Measurements from ENCODE around the gene FAM168A.

DNA sequence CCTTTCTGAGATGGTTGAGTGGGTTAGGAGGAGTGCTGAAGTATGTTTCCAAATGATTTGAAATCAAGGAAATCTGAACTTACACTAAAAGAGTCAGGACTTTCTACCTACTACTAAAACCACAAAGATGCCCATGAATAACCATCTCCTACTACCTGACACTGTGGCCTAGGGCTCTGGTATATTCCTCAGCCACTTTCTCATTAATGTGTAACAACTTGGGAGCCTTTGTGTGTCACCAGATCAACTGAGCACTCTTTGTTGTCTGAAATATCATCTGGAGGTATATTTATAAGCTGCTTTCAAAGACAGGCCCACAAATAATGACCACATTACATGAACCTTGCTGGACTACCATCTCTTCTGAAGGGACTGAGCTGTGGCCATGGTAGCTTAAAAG is 177.8 kb downstream of the FAM168A start:
- TF ChIP-seq EZH2 (IDR thresholded peaks at IDR 0.05) (no peak), EZH2phosphoT487 (IDR thresholded peaks at IDR 0.05) (no peak)
- TF ChIP-seq, protein P1, sequence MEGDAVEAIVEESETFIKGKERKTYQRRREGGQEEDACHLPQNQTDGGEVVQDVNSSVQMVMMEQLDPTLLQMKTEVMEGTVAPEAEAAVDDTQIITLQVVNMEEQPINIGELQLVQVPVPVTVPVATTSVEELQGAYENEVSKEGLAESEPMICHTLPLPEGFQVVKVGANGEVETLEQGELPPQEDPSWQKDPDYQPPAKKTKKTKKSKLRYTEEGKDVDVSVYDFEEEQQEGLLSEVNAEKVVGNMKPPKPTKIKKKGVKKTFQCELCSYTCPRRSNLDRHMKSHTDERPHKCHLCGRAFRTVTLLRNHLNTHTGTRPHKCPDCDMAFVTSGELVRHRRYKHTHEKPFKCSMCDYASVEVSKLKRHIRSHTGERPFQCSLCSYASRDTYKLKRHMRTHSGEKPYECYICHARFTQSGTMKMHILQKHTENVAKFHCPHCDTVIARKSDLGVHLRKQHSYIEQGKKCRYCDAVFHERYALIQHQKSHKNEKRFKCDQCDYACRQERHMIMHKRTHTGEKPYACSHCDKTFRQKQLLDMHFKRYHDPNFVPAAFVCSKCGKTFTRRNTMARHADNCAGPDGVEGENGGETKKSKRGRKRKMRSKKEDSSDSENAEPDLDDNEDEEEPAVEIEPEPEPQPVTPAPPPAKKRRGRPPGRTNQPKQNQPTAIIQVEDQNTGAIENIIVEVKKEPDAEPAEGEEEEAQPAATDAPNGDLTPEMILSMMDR (IDR thresholded peaks at IDR 0.05), result no peak
